Measurements from ENCODE around the gene KRT73.

Gene KRT73

GRCh38 chr12:52578469-52578868 is 39.9 kb downstream of the KRT73 start:
- H3K4me1 ChIP-seq (ENCODE audit: control insufficient read depth, low read depth, low read length): peaks cover 6% of the 10 kb centered on the region
- no peaks in the 10 kb centered on the region for H3K9me3 ChIP-seq (ENCODE audit: control insufficient read depth, low read depth, low read length)
- H3K27ac ChIP-seq (ENCODE audit: low read length): no peak overlapping the region
- H3K4me3 ChIP-seq (ENCODE audit: low read length): no peak overlapping the region
- H3K9ac ChIP-seq (ENCODE audit: low read length): no peak overlapping the region
- no peaks in the 10 kb centered on the region for H3K27me3 ChIP-seq (ENCODE audit: control insufficient read depth, insufficient read depth, low read length)
- H3K36me3 ChIP-seq (ENCODE audit: control insufficient read depth, low read depth, low read length): no peaks in the 10 kb centered on the region

- Histone ChIP-seq H3K27me3 (ENCODE audit: control insufficient read depth, insufficient read depth, low read length) (no peaks in the 10 kb centered on the region), H3K9ac (ENCODE audit: low read length) (no peak overlapping the region), H3K4me3 (ENCODE audit: low read length) (no peak overlapping the region), H3K9me3 (ENCODE audit: control insufficient read depth, low read depth, low read length) (no peaks in the 10 kb centered on the region), H3K36me3 (ENCODE audit: control insufficient read depth, low read depth, low read length) (no peaks in the 10 kb centered on the region), H3K4me1 (ENCODE audit: control insufficient read depth, low read depth, low read length) (peaks cover 4% of the 10 kb centered on the region), H3K27ac (ENCODE audit: low read length) (no peak overlapping the region)
Measured at GRCh38 chr12:52577316-52577715, 41.0 kb downstream of the KRT73 start.

GRCh38 chr12:52575948-52576347 is 42.4 kb downstream of the KRT73 start:
- no peak overlapping the region for H3K9ac ChIP-seq (ENCODE audit: low read length)
- no peaks in the 10 kb centered on the region for H3K36me3 ChIP-seq (ENCODE audit: control insufficient read depth, low read depth, low read length)
- no peak overlapping the region for H3K4me3 ChIP-seq (ENCODE audit: low read length)
- H3K27me3 ChIP-seq (ENCODE audit: control insufficient read depth, insufficient read depth, low read length): no peaks in the 10 kb centered on the region
- no peaks in the 10 kb centered on the region for H3K9me3 ChIP-seq (ENCODE audit: control insufficient read depth, low read depth, low read length)
- peaks cover 4% of the 10 kb centered on the region for H3K4me1 ChIP-seq (ENCODE audit: control insufficient read depth, low read depth, low read length)
- H3K27ac ChIP-seq (ENCODE audit: low read length): no peak overlapping the region

- no peak overlapping the region for H3K27ac ChIP-seq (ENCODE audit: low read length)
- H3K36me3 ChIP-seq (ENCODE audit: control insufficient read depth, low read depth, low read length): no peaks in the 10 kb centered on the region
- no peak overlapping the region for H3K9ac ChIP-seq (ENCODE audit: low read length)
- no peak overlapping the region for H3K4me3 ChIP-seq (ENCODE audit: low read length)
- H3K9me3 ChIP-seq (ENCODE audit: control insufficient read depth, low read depth, low read length): no peaks in the 10 kb centered on the region
- H3K4me1 ChIP-seq (ENCODE audit: control insufficient read depth, low read depth, low read length): peaks cover 2% of the 10 kb centered on the region
- no peaks in the 10 kb centered on the region for H3K27me3 ChIP-seq (ENCODE audit: control insufficient read depth, insufficient read depth, low read length)
Measured at GRCh38 chr12:52575256-52575655, 43.1 kb downstream of the KRT73 start.

- Histone ChIP-seq H3K27ac (ENCODE audit: low read length) (no peak within 1 kb of the TSS), H3K4me1 (ENCODE audit: control insufficient read depth, low read depth, low read length) (no peaks in the 10 kb centered on the region), H3K4me3 (ENCODE audit: low read length) (no peak within 1 kb of the TSS), H3K9ac (ENCODE audit: low read length) (no peak within 1 kb of the TSS), H3K36me3 (ENCODE audit: control insufficient read depth, low read depth, low read length) (no peaks in the 10 kb centered on the region), H3K27me3 (ENCODE audit: control insufficient read depth, insufficient read depth, low read length) (no peaks in the 10 kb centered on the region), H3K9me3 (ENCODE audit: control insufficient read depth, low read depth, low read length) (no peaks in the 10 kb centered on the region)
Measured at GRCh38 chr12:52573743-52574142, 44.6 kb downstream of the KRT73 start, which contains the start of gene KRT74. Gene KRT74 (minus strand): TSS chr12:52573843. CDS start chr12:52573777, 66 bp downstream.

- Histone ChIP-seq H3K9ac (ENCODE audit: low read length) (no peak overlapping the region), H3K27me3 (ENCODE audit: control insufficient read depth, insufficient read depth, low read length) (no peaks in the 10 kb centered on the region), H3K27ac (ENCODE audit: low read length) (no peak overlapping the region), H3K36me3 (ENCODE audit: control insufficient read depth, low read depth, low read length) (no peaks in the 10 kb centered on the region), H3K4me3 (ENCODE audit: low read length) (no peak overlapping the region), H3K9me3 (ENCODE audit: control insufficient read depth, low read depth, low read length) (no peaks in the 10 kb centered on the region), H3K4me1 (ENCODE audit: control insufficient read depth, low read depth, low read length) (no peaks in the 10 kb centered on the region)
Measured at GRCh38 chr12:52573306-52573705, 45.1 kb downstream of the KRT73 start.

DNA sequence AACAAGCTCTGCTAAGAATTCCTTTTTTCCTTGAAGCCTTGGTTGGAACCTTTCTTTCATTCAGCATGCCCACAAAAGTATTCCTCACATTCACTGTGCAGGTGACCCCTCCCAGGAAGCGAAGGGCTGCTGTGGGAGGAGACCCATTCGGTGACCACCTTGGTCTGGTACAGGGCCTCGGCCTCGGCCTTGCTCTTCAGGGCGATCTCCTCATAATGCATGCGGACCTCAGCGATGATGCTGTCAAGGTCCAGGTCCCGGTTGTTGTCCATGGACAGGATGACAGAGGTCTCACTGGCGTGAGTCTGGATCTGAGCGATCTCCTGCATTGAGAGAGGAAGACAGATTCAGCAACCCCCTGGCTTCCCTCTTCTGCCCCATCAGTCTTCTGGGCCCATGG is 47.8 kb downstream of the KRT73 start:
- no peaks in the 10 kb centered on the region for H3K4me1 ChIP-seq (ENCODE audit: control insufficient read depth, low read depth, low read length)
- H3K9me3 ChIP-seq (ENCODE audit: control insufficient read depth, low read depth, low read length): no peaks in the 10 kb centered on the region
- no peak overlapping the region for H3K4me3 ChIP-seq (ENCODE audit: low read length)
- H3K27me3 ChIP-seq (ENCODE audit: control insufficient read depth, insufficient read depth, low read length): no peaks in the 10 kb centered on the region
- no peak overlapping the region for H3K27ac ChIP-seq (ENCODE audit: low read length)
- no peak overlapping the region for H3K9ac ChIP-seq (ENCODE audit: low read length)
- no peaks in the 10 kb centered on the region for H3K36me3 ChIP-seq (ENCODE audit: control insufficient read depth, low read depth, low read length)

DNA sequence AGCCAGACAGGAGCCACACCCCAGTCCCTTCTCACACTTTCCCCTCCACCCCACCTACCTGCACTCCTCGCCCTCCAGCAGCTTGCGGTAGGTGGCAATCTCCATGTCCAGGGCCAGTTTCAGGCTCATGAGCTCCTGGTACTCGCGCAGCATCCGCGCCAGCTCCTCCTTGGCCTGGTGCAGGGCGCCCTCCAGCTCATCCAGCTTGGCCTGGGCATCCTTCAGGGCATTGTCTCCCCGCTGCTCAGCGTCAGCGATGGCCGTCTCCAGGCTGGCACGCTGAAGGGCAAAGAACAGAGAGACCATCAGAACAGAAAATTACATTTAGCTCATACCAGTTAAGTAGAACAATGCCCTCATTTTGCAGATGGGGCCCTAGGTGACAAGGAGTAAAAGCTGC is 50.2 kb downstream of the KRT73 start:
- Histone ChIP-seq H3K9me3 (ENCODE audit: control insufficient read depth, low read depth, low read length) (no peaks in the 10 kb centered on the region), H3K36me3 (ENCODE audit: control insufficient read depth, low read depth, low read length) (no peaks in the 10 kb centered on the region), H3K9ac (ENCODE audit: low read length) (no peak overlapping the region), H3K4me1 (ENCODE audit: control insufficient read depth, low read depth, low read length) (no peaks in the 10 kb centered on the region), H3K4me3 (ENCODE audit: low read length) (no peak overlapping the region), H3K27me3 (ENCODE audit: control insufficient read depth, insufficient read depth, low read length) (no peaks in the 10 kb centered on the region), H3K27ac (ENCODE audit: low read length) (no peak overlapping the region)

- Histone ChIP-seq H3K27me3 (ENCODE audit: control insufficient read depth, insufficient read depth, low read length) (no peaks in the 10 kb centered on the region), H3K9me3 (ENCODE audit: control insufficient read depth, low read depth, low read length) (no peaks in the 10 kb centered on the region), H3K4me3 (ENCODE audit: low read length) (no peak overlapping the region), H3K27ac (ENCODE audit: low read length) (no peak overlapping the region), H3K9ac (ENCODE audit: low read length) (no peak overlapping the region), H3K36me3 (ENCODE audit: control insufficient read depth, low read depth, low read length) (no peaks in the 10 kb centered on the region), H3K4me1 (ENCODE audit: control insufficient read depth, low read depth, low read length) (no peaks in the 10 kb centered on the region)
Measured at GRCh38 chr12:52566847-52567291, 51.5 kb downstream of the KRT73 start.

- Histone ChIP-seq H3K36me3 (ENCODE audit: control insufficient read depth, low read depth, low read length) (no peaks in the 10 kb centered on the region), H3K4me3 (ENCODE audit: low read length) (no peak overlapping the region), H3K4me1 (ENCODE audit: control insufficient read depth, low read depth, low read length) (no peaks in the 10 kb centered on the region), H3K27me3 (ENCODE audit: control insufficient read depth, insufficient read depth, low read length) (no peaks in the 10 kb centered on the region), H3K9me3 (ENCODE audit: control insufficient read depth, low read depth, low read length) (no peaks in the 10 kb centered on the region), H3K9ac (ENCODE audit: low read length) (no peak overlapping the region), H3K27ac (ENCODE audit: low read length) (no peak overlapping the region)
Measured at GRCh38 chr12:52564582-52564981, 53.8 kb downstream of the KRT73 start.

DNA sequence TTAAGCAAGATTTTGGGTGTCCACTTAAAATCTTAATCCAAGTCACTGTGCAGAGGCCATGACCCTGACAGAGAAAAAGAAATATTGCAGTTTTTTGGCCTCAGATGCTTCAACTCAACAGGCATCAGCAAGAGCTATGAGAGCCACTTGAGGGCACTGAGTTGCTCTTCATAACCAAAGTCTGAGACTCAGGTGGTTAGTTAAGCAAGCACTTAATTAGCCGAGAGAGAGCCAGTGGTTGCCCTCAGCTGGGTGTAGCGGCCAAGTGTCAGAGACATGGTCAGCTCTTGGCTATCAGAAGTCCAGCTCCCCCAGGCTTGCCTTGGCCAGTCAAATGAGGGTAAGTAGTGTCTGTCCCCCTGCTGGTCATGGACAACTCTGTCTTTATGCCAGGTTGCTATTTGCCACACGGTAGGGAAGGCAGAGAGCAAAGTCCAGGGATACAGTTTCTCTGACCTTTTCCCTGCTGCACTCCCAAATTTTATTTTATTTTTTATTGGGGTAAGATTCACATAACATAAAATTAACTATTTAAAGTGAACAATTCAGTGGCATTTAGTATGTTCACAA is 56.4 kb downstream of the KRT73 start:
- H3K9me3 ChIP-seq (ENCODE audit: control insufficient read depth, low read depth, low read length): no peaks in the 10 kb centered on the region
- H3K4me3 ChIP-seq (ENCODE audit: low read length): no peak overlapping the region
- no peaks in the 10 kb centered on the region for H3K36me3 ChIP-seq (ENCODE audit: control insufficient read depth, low read depth, low read length)
- no peak overlapping the region for H3K9ac ChIP-seq (ENCODE audit: low read length)
- no peaks in the 10 kb centered on the region for H3K4me1 ChIP-seq (ENCODE audit: control insufficient read depth, low read depth, low read length)
- H3K27me3 ChIP-seq (ENCODE audit: control insufficient read depth, insufficient read depth, low read length): no peaks in the 10 kb centered on the region
- no peak overlapping the region for H3K27ac ChIP-seq (ENCODE audit: low read length)

DNA sequence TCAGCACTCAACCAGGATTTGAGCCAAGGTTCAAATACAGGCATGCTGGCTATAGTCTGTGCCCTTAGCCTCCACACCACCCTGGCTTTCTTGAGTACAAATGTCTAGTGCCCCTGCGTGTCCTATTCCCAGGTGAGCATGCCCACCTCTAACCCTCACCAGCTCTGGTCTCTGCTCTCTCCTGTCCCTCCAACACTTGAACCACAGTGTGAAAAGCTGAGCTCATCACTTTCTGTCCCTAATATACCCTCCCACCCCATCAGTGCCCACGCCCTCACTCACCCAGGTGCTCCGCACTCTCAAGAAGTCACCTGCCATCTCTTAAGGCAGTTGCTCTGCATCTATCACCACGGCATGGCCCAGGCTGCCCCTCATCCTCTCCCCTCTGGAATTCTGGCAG is 58.4 kb downstream of the KRT73 start:
- no peak overlapping the region for H3K27ac ChIP-seq (ENCODE audit: low read length)
- H3K4me3 ChIP-seq (ENCODE audit: low read length): no peak overlapping the region
- H3K36me3 ChIP-seq (ENCODE audit: control insufficient read depth, low read depth, low read length): no peaks in the 10 kb centered on the region
- H3K27me3 ChIP-seq (ENCODE audit: control insufficient read depth, insufficient read depth, low read length): no peaks in the 10 kb centered on the region
- H3K4me1 ChIP-seq (ENCODE audit: control insufficient read depth, low read depth, low read length): no peaks in the 10 kb centered on the region
- no peak overlapping the region for H3K9ac ChIP-seq (ENCODE audit: low read length)
- no peaks in the 10 kb centered on the region for H3K9me3 ChIP-seq (ENCODE audit: control insufficient read depth, low read depth, low read length)
